ENCODE measurements around the gene SH3YL1.

DNA sequence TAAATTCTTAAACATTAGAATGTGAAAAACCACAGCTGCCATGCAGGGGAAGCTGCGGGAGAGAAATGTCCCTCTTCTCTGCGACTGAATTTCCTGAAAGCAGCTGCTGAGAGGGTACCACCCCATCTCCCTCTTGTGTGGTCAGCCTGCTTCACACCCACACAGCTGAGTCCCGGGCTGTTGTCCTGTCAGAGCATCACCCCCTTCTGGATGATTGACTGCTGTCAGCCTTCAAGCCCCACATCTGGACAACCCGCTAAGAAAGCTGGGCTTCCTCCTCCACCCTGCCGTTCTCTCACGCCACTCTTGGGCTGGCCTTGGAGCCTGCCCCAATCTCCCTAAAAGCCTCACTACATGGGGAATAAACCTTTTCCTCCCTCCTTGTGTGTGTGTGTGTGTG lies 26.0 kb downstream of the SH3YL1 start:
- TF ChIP-seq, protein P1, sequence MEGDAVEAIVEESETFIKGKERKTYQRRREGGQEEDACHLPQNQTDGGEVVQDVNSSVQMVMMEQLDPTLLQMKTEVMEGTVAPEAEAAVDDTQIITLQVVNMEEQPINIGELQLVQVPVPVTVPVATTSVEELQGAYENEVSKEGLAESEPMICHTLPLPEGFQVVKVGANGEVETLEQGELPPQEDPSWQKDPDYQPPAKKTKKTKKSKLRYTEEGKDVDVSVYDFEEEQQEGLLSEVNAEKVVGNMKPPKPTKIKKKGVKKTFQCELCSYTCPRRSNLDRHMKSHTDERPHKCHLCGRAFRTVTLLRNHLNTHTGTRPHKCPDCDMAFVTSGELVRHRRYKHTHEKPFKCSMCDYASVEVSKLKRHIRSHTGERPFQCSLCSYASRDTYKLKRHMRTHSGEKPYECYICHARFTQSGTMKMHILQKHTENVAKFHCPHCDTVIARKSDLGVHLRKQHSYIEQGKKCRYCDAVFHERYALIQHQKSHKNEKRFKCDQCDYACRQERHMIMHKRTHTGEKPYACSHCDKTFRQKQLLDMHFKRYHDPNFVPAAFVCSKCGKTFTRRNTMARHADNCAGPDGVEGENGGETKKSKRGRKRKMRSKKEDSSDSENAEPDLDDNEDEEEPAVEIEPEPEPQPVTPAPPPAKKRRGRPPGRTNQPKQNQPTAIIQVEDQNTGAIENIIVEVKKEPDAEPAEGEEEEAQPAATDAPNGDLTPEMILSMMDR (IDR thresholded peaks at IDR 0.05) = no peak
- no peak for TF ChIP-seq POLR2AphosphoS5 (IDR thresholded peaks at IDR 0.05)
- TF ChIP-seq EP300 (IDR thresholded peaks at IDR 0.05) = no peak

Measured in gastroesophageal sphincter (tissue), 3 donors.